Measurements from ENCODE around the gene GNB1L. TPM values are rescaled to one million over a fixed set of nuclear protein-coding genes. Genes with fewer than 3 reads are reported as not detected.

Gene GNB1L
- polyA plus RNA-seq, 1 donor from 2014 or later = 16.5 TPM

DNA sequence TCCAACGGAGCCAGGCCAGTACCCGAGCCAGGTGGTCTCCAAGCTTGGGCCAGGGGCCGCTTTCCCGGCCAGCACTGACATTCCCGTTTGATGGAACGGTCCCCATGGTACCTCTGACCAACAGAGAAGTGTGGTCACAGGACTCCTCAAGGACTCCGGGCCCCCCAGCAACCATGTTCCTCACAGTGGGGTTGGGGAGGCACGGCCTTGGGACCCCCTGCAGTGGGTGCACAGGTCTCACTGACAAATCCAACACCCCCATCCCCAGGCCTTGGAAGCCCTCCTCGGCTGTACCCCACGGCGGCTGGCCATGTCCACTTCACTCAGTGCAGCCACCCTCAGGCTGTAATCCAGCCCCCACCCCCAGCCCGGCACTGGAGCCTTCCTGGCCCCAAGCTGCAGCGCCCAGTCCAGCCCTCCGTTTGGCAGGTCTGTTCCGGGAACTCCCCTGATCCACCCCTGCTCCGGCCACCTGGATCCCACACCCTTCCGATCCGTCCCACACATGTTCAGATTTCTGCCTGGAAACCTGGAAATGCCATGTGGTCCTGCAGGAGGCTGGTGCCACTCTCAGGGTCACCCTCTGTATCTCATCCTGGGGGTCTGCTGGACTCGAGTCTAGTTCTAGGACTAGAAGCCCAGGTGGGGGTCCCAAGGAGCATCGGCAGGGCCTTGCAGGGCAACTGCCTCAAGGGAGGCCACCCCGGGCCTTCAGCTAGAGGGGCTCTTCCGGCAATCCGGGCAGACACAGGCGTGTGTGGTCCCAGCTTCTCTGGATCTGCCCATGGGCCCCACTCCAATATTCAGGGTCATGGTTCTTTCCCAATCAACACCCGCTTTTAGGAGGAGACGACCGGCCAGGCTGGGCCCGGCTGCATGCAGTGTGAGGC, 67.5 kb downstream of the GNB1L start:
- Histone ChIP-seq H3K9me3 (ENCODE audit: low read length) (no peaks in the 10 kb centered on the region), H3K9me2 (ENCODE audit: insufficient read depth, low read length) (no peaks in the 10 kb centered on the region), H3K27ac (ENCODE audit: low read length) (no peak overlapping the region), H3K4me2 (ENCODE audit: low read length) (no peak overlapping the region), H3K4me3 (ENCODE audit: low read length) (no peak overlapping the region), H2AFZ (ENCODE audit: low read depth, low read length) (no peak overlapping the region), H3K36me3 (ENCODE audit: insufficient read depth, low read length) (no peaks in the 10 kb centered on the region), H3K79me2 (replicated peaks; ENCODE audit: insufficient read depth, low read length) (no peaks in the 10 kb centered on the region), H4K20me1 (ENCODE audit: insufficient read depth) (no peaks in the 10 kb centered on the region), H3K9ac (ENCODE audit: low read length) (no peak overlapping the region), H3F3A (ENCODE audit: insufficient read depth, low read length, poor library complexity, severe bottlenecking) (no peaks in the 10 kb centered on the region), H3K27me3 (ENCODE audit: insufficient read depth, low read depth, low read length) (no peaks in the 10 kb centered on the region)
- no peak for TF ChIP-seq TAF1 (IDR thresholded peaks at IDR 0.05; ENCODE audit: low read depth)
- TF ChIP-seq, protein P1, sequence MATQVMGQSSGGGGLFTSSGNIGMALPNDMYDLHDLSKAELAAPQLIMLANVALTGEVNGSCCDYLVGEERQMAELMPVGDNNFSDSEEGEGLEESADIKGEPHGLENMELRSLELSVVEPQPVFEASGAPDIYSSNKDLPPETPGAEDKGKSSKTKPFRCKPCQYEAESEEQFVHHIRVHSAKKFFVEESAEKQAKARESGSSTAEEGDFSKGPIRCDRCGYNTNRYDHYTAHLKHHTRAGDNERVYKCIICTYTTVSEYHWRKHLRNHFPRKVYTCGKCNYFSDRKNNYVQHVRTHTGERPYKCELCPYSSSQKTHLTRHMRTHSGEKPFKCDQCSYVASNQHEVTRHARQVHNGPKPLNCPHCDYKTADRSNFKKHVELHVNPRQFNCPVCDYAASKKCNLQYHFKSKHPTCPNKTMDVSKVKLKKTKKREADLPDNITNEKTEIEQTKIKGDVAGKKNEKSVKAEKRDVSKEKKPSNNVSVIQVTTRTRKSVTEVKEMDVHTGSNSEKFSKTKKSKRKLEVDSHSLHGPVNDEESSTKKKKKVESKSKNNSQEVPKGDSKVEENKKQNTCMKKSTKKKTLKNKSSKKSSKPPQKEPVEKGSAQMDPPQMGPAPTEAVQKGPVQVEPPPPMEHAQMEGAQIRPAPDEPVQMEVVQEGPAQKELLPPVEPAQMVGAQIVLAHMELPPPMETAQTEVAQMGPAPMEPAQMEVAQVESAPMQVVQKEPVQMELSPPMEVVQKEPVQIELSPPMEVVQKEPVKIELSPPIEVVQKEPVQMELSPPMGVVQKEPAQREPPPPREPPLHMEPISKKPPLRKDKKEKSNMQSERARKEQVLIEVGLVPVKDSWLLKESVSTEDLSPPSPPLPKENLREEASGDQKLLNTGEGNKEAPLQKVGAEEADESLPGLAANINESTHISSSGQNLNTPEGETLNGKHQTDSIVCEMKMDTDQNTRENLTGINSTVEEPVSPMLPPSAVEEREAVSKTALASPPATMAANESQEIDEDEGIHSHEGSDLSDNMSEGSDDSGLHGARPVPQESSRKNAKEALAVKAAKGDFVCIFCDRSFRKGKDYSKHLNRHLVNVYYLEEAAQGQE (IDR thresholded peaks at IDR 0.05; ENCODE audit: borderline replicate concordance) = no peak
- TF ChIP-seq MXI1 (conservative IDR thresholded peaks at IDR 0.05; ENCODE audit: poor library complexity, severe bottlenecking) = no peak

DNA sequence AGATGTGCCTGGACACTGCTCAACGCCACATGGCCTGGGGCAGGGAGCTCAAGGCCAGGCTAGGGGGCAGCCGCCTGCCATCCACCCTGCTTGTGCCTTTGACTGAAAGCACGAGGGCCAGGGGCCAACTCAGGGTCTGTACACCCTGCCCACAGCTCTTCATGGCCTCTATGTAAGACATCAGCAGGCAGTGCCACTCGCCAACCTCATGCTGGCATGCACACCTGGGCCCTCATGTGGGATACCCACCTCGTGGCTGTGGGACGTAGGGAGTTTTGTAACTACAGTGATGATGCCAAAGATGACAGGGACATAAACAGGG, 68.4 kb downstream of the GNB1L start:
- no peaks in the 10 kb centered on the region for H3K9me3 ChIP-seq (ENCODE audit: low read length)
- no peak overlapping the region for H3K27ac ChIP-seq (ENCODE audit: low read length)
- no peaks in the 10 kb centered on the region for H3K27me3 ChIP-seq (ENCODE audit: insufficient read depth, low read depth, low read length)
- no peak overlapping the region for H3K4me2 ChIP-seq (ENCODE audit: low read length)
- H3K4me3 ChIP-seq (ENCODE audit: low read length) = no peak overlapping the region
- no peaks in the 10 kb centered on the region for H3K79me2 ChIP-seq (replicated peaks; ENCODE audit: insufficient read depth, low read length)
- H3K9ac ChIP-seq (ENCODE audit: low read length) = no peak overlapping the region
- H3K36me3 ChIP-seq (ENCODE audit: insufficient read depth, low read length) = no peaks in the 10 kb centered on the region
- H3F3A ChIP-seq (ENCODE audit: insufficient read depth, low read length, poor library complexity, severe bottlenecking) = no peaks in the 10 kb centered on the region
- no peaks in the 10 kb centered on the region for H4K20me1 ChIP-seq (ENCODE audit: insufficient read depth)
- H2AFZ ChIP-seq (ENCODE audit: low read depth, low read length) = no peak overlapping the region
- TF ChIP-seq, protein P1 (IDR thresholded peaks at IDR 0.05; ENCODE audit: borderline replicate concordance) = no peak
- TF ChIP-seq SMC3 (conservative IDR thresholded peaks at IDR 0.05; ENCODE audit: poor library complexity) = no peak
- H3K9me2 ChIP-seq (ENCODE audit: insufficient read depth, low read length) = no peaks in the 10 kb centered on the region
